ENCODE data around the gene PALLD. TPM values are rescaled to one million over a fixed set of nuclear protein-coding genes. Genes with fewer than 3 reads are reported as not detected.

PALLD gene
- total RNA-seq, 2 donors from 2014 or later = 72.1 to 195 TPM

DNA sequence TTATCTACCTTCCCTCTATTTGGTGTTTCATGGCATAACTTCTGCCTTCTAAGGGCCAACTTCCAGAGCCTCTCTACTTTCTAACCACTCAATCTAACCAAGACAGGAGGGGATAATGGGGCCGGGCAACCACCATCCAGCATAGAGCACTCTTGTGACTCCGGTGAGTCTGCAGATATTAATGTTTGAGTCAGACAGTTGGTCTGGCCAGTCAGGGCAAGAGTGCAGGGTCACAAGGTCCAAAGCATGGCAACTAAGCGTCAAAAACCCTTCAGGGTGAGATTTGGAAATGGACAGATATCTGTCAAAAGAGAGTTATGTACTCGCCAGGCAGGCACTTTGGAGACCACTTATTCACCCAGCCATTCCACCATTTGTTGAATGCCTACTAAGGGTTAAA is 105.0 kb downstream of the PALLD start:
- Histone ChIP-seq H3K4me1 (no peaks in the 10 kb centered on the region), H3K9ac (ENCODE audit: low read depth in 2 of 2, low read length in 2 of 2) (no peak overlapping the region), H3K27ac (no peak overlapping the region), H3K36me3 (no peaks in the 10 kb centered on the region), H3K27me3 (no peaks in the 10 kb centered on the region), H3K4me3 (no peak overlapping the region), H3K9me3 (no peaks in the 10 kb centered on the region)
- TF ChIP-seq, protein P1, sequence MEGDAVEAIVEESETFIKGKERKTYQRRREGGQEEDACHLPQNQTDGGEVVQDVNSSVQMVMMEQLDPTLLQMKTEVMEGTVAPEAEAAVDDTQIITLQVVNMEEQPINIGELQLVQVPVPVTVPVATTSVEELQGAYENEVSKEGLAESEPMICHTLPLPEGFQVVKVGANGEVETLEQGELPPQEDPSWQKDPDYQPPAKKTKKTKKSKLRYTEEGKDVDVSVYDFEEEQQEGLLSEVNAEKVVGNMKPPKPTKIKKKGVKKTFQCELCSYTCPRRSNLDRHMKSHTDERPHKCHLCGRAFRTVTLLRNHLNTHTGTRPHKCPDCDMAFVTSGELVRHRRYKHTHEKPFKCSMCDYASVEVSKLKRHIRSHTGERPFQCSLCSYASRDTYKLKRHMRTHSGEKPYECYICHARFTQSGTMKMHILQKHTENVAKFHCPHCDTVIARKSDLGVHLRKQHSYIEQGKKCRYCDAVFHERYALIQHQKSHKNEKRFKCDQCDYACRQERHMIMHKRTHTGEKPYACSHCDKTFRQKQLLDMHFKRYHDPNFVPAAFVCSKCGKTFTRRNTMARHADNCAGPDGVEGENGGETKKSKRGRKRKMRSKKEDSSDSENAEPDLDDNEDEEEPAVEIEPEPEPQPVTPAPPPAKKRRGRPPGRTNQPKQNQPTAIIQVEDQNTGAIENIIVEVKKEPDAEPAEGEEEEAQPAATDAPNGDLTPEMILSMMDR (IDR thresholded peaks at IDR 0.05) = no peak
- intact Hi-C loops (cut with DNase I) = no loop called here
- DNase-seq = no peak

- H3K9ac ChIP-seq (ENCODE audit: low read depth in 2 of 2, low read length in 2 of 2) = no peak overlapping the region
- no peak overlapping the region for H3K27ac ChIP-seq
- DNase-seq = no peak
- H3K4me3 ChIP-seq = no peak overlapping the region
- no peaks in the 10 kb centered on the region for H3K27me3 ChIP-seq
- no peaks in the 10 kb centered on the region for H3K9me3 ChIP-seq
- intact Hi-C loops (cut with DNase I) = no loop called here
- H3K36me3 ChIP-seq = no peaks in the 10 kb centered on the region
- no peaks in the 10 kb centered on the region for H3K4me1 ChIP-seq
- TF ChIP-seq, protein P1 (IDR thresholded peaks at IDR 0.05) = no peak
These were observed 107.9 kb downstream of the PALLD start for GRCh38 chr4:168604496-168605373.

DNA sequence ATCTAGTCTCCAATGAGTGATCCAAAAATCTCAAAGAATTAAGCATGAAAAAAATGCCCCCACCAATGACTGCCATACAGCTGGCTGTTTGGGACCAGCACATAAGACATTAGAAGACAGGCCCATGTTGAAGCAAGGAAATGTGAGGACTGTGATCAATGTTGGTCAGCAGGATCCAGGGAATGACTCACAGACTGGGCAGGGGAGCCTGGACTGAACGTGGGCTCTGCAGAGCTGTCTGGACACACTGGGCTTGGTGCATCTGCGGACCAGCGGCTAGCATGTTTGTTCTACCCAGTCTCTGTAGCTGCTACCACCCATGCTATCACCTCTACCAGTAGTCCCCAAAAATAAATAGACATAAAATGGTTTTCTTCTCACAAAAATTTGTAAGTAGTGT is 108.6 kb downstream of the PALLD start:
- intact Hi-C loops (cut with DNase I) = no loop called here
- Histone ChIP-seq H3K9ac (ENCODE audit: low read depth in 2 of 2, low read length in 2 of 2) (no peak overlapping the region), H3K36me3 (no peaks in the 10 kb centered on the region), H3K27ac (no peak overlapping the region), H3K4me1 (no peaks in the 10 kb centered on the region), H3K9me3 (no peaks in the 10 kb centered on the region), H3K27me3 (no peaks in the 10 kb centered on the region), H3K4me3 (no peak overlapping the region)
- DNase-seq = no peak
- TF ChIP-seq, protein P1 (IDR thresholded peaks at IDR 0.05) = no peak

DNA sequence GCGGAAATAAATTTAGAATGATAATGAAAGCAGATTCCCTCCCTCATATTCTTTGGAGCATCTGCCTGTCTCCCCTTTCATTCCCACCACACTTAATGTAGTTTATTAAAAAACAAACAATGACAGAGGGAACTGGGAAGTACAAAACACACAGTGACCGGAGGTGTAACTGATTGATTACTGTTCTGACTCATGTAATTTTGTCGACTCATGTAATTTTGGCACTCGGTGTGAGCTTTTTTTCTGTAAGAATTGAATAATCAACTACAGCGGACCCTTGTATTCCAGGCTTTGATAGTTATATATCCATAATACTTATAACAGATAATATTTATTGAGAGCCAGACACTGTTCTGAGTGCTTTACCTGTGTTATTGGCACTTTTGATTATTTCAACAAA is 110.4 kb downstream of the PALLD start:
- no peaks in the 10 kb centered on the region for H3K36me3 ChIP-seq
- H3K27me3 ChIP-seq = no peaks in the 10 kb centered on the region
- H3K4me1 ChIP-seq = no peaks in the 10 kb centered on the region
- TF ChIP-seq, protein P1 (IDR thresholded peaks at IDR 0.05) = no peak
- no peak overlapping the region for H3K9ac ChIP-seq (ENCODE audit: low read depth in 2 of 2, low read length in 2 of 2)
- H3K4me3 ChIP-seq = no peak overlapping the region
- DNase-seq = no peak
- no peak overlapping the region for H3K27ac ChIP-seq
- H3K9me3 ChIP-seq = no peaks in the 10 kb centered on the region
- intact Hi-C loops (cut with DNase I) = no loop called here

DNA sequence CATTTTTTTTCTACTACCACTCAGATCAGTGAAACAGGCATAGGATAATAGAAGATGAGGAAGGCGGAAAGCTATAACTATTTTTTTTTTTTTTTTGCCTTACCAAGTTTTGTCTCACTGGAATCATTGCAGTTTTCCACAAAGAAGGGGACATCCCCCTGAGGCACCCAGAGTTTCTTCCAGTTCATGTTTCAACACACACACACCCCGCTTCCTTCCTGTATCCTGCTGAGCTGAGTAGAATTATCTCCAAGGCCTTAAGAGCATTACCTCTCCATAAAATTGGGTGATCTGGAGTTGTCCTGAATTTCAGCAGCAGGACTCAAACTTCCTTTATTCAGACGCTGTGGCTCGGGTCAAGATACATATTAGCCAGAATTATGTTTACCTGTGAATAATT is 111.9 kb downstream of the PALLD start:
- Histone ChIP-seq H3K4me3 (no peak overlapping the region), H3K9ac (ENCODE audit: low read depth in 2 of 2, low read length in 2 of 2) (no peak overlapping the region), H3K4me1 (no peaks in the 10 kb centered on the region), H3K9me3 (no peaks in the 10 kb centered on the region), H3K36me3 (no peaks in the 10 kb centered on the region), H3K27ac (no peak overlapping the region), H3K27me3 (no peaks in the 10 kb centered on the region)
- TF ChIP-seq, protein P1 (IDR thresholded peaks at IDR 0.05) = no peak
- intact Hi-C loops (cut with DNase I) = no loop called here
- DNase-seq = no peak

All from colonic mucosa (tissue), 4 donors.